Neural cell (in vitro differentiated cells): ENCODE measurements around the gene B4GALT2. TPM values are rescaled to one million over a fixed set of nuclear protein-coding genes. Genes with fewer than 3 reads are reported as not detected.

Experiments
- H2AFZ ChIP-seq: fragments of 200-600, 300-800 bp; sonication (generic), shearing (Covaris generic); 2 replicates; pipeline ENCODE4 v1.6.0; 2014; ENCODE audit warnings: low read depth, mild to moderate bottlenecking, antibody characterized with exemption, low read length, moderate library complexity
- H3F3A ChIP-seq: fragments of 200-600 bp; shearing (Covaris generic); 2 replicates; pipeline ENCODE4 v1.6.1; 2016; ENCODE audit warnings: mild to moderate bottlenecking, moderate library complexity, mixed read lengths, antibody characterized with exemption, low read length; ENCODE audit not compliant: insufficient read depth, poor library complexity, severe bottlenecking
- H3K27ac ChIP-seq: fragments of 200-600, 300-800 bp; sonication (generic), shearing (Covaris generic); 2 replicates; pipeline ENCODE4 v1.5.1; 2014; ENCODE audit warnings: mild to moderate bottlenecking, low read length, moderate library complexity
- H3K27me3 ChIP-seq: fragments of 300-800, 200-600 bp; sonication (generic), shearing (Covaris generic); 2 replicates; pipeline ENCODE4 v1.6.0; 2014; ENCODE audit warnings: mild to moderate bottlenecking, low read depth, low read length, moderate library complexity; ENCODE audit not compliant: insufficient read depth
- H3K36me3 ChIP-seq: fragments of 300-800, 200-600 bp; sonication (generic), shearing (Covaris generic); 2 replicates; pipeline ENCODE4 v1.5.1; 2014; ENCODE audit warnings: mild to moderate bottlenecking, antibody characterized with exemption, low read length, moderate library complexity; ENCODE audit not compliant: insufficient read depth
- H3K4me2 ChIP-seq: fragments of 300-800, 200-600 bp; sonication (generic), shearing (Covaris generic); 2 replicates; pipeline ENCODE4 v1.6.0; 2014; ENCODE audit warnings: mild to moderate bottlenecking, low read length
- H3K4me3 ChIP-seq: fragments of 300-800, 200-600 bp; sonication (generic), shearing (Covaris generic); 2 replicates; pipeline ENCODE4 v1.5.1; 2014; ENCODE audit warnings: mild to moderate bottlenecking, low read length, moderate library complexity
- H3K79me2 ChIP-seq: fragments of 200-600 bp; shearing (Covaris generic); replicated peaks from 2 replicates; pipeline ENCODE4 v1.6.0; 2014; ENCODE audit warnings: mild to moderate bottlenecking, low read length, moderate library complexity; ENCODE audit not compliant: insufficient read depth
- H3K9ac ChIP-seq: fragments of 300-800, 200-600 bp; sonication (generic), shearing (Covaris generic); 2 replicates; pipeline ENCODE4 v1.6.1; 2016; ENCODE audit warnings: mild to moderate bottlenecking, low read length, mixed read lengths
- H3K9me2 ChIP-seq: fragments of 200-600 bp; shearing (Covaris generic); 2 replicates; pipeline ENCODE4 v1.6.1; 2016; ENCODE audit warnings: mild to moderate bottlenecking, low read length, mixed read lengths; ENCODE audit not compliant: insufficient read depth
- H3K9me3 ChIP-seq: fragments of 200-600, 300-800 bp; sonication (generic), shearing (Covaris generic); 2 replicates; pipeline ENCODE4 v1.6.1; 2016; ENCODE audit warnings: mild to moderate bottlenecking, mixed run types, low read length, moderate library complexity, mixed read lengths
- H4K20me1 ChIP-seq: fragments of 200-600 bp; shearing (Covaris generic); 2 replicates; pipeline ENCODE4 v1.6.1; 2016; ENCODE audit warnings: mild to moderate bottlenecking, mixed run types; ENCODE audit not compliant: insufficient read depth
- CTCF ChIP-seq: fragments of 450-650 bp; IDR thresholded peaks from 2 replicates; pipeline ENCODE4 v1.5.1; 2014; ENCODE audit warnings: antibody characterized with exemption, mild to moderate bottlenecking, moderate library complexity; ENCODE audit not compliant: poor library complexity, severe bottlenecking
- EP300 ChIP-seq: fragments of 450-650 bp; conservative IDR thresholded peaks from 2 replicates; pipeline ENCODE4 v1.6.1; 2014; ENCODE audit warnings: antibody characterized with exemption, mild to moderate bottlenecking, moderate library complexity; ENCODE audit not compliant: poor library complexity, severe bottlenecking
- EZH2 ChIP-seq: fragments of 200-600, 300-800 bp; shearing (Covaris generic), sonication (generic); IDR thresholded peaks from 2 replicates; pipeline ENCODE4 v1.6.1; 2014; ENCODE audit warnings: antibody characterized with exemption, low read length, borderline replicate concordance, mild to moderate bottlenecking; ENCODE audit not compliant: insufficient read depth, poor library complexity, severe bottlenecking
- MXI1 ChIP-seq: fragments of 450-650 bp; conservative IDR thresholded peaks from 2 replicates; pipeline ENCODE4 v1.6.1; 2014; ENCODE audit warnings: antibody characterized with exemption, mild to moderate bottlenecking; ENCODE audit not compliant: poor library complexity, severe bottlenecking
- POLR2AphosphoS5 ChIP-seq: IDR thresholded peaks from 2 replicates; pipeline ENCODE4 v1.6.1; 2012
- RAD21 ChIP-seq: fragments of 450-650 bp; conservative IDR thresholded peaks from 2 replicates; pipeline ENCODE4 v1.6.1; 2014; ENCODE audit warnings: antibody characterized with exemption, mild to moderate bottlenecking, moderate library complexity
- REST ChIP-seq: IDR thresholded peaks from 2 replicates; pipeline ENCODE4 v1.6.1; 2012; ENCODE audit warnings: borderline replicate concordance
- SMC3 ChIP-seq: fragments of 450-650 bp; conservative IDR thresholded peaks from 2 replicates; pipeline ENCODE4 v1.6.1; 2014; ENCODE audit warnings: antibody characterized with exemption, mild to moderate bottlenecking, moderate library complexity; ENCODE audit not compliant: poor library complexity
- TAF1 ChIP-seq: IDR thresholded peaks from 2 replicates; pipeline ENCODE4 v1.6.1; 2012; ENCODE audit warnings: low read depth
- polyA plus RNA-seq: library from polyadenylated mRNA; depleted of rRNA; stranded (reverse); fragments of >200 nt; gene quantifications from 2 replicates; pipeline ENCODE4 v1.2.3, GENCODE V29; 2014

Gene B4GALT2
- polyA plus RNA-seq, 1 donor from 2014 or later: 129 TPM

DNA sequence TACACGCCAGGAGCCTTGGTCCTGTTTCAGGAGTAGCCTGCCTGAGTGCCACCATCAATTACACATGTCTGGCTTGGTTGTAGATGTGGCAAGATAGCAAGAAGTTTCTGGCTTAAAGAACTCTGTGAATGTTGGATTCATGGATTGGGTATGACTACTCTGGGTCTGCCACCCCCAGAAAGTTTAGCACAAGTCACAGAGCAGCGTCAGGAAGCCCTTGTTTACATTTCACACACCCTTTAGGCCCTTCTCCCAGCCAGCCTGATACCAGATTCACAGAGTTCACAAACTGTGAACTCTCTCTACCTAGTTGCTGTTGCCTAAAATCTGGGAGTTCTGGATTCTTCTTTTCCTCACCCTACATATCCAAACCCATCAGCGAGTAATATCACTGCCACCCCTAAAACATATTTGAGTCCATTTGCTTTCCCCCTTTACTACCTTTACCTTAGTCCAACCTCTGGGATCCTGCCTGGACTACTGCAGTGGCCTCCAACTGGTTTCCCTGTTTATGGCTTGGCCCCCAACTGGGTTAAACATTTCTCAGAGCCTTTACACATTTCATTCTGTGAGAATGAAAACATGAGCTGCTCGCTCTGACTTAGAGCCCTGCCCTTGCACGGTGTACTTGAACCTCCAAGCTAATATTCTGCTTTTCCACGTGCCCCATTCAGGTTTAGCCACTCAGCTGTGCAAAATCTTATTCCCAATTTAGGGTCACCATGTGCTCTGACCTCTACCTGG is 8.3 kb downstream of the B4GALT2 start:
- H3K36me3 ChIP-seq: no peaks in the 10 kb centered on the region
- no peak overlapping the region for H3K27ac ChIP-seq
- H3K4me3 ChIP-seq: no peak overlapping the region
- H3F3A ChIP-seq: no peaks in the 10 kb centered on the region
- H3K9me2 ChIP-seq: no peaks in the 10 kb centered on the region
- no peaks in the 10 kb centered on the region for H4K20me1 ChIP-seq
- TF ChIP-seq MXI1: no peak
- no peak for TF ChIP-seq TAF1
- no peak for TF ChIP-seq EP300
- no peak for TF ChIP-seq SMC3
- no peak for TF ChIP-seq CTCF
- no peak for TF ChIP-seq POLR2AphosphoS5
- TF ChIP-seq EZH2: no peak
- TF ChIP-seq REST: no peak
- TF ChIP-seq RAD21: no peak
- H3K27me3 ChIP-seq: no peaks in the 10 kb centered on the region
- no peak overlapping the region for H3K9ac ChIP-seq
- no peaks in the 10 kb centered on the region for H3K9me3 ChIP-seq
- no peak overlapping the region for H2AFZ ChIP-seq
- no peaks in the 10 kb centered on the region for H3K79me2 ChIP-seq
- H3K4me2 ChIP-seq: no peak overlapping the region

DNA sequence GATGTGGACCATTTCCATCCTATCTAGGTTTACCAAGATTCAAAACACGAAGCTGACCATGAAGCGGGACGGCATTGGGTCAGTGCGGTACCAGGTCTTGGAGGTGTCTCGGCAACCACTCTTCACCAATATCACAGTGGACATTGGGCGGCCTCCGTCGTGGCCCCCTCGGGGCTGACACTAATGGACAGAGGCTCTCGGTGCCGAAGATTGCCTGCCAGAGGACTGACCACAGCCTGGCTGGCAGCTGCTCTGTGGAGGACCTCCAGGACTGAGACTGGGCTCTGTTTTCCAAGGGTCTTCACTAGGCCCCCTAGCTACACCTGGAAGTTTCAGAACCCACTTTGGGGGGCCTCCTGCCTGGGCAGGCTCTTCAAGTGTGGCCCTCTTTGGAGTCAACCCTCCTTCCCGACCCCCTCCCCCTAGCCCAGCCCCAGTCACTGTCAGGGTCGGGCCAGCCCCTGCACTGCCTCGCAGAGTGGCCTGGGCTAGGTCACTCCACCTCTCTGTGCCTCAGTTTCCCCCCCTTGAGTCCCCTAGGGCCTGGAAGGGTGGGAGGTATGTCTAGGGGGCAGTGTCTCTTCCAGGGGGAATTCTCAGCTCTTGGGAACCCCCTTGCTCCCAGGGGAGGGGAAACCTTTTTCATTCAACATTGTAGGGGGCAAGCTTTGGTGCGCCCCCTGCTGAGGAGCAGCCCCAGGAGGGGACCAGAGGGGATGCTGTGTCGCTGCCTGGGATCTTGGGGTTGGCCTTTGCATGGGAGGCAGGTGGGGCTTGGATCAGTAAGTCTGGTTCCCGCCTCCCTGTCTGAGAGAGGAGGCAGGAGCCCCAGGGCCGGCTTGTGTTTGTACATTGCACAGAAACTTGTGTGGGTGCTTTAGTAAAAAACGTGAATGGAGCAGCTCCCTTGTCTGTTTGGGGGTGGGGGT is 11.5 kb downstream of the B4GALT2 start:
- peak overlapping the region; percentile 91 for H3K4me3 ChIP-seq
- no peaks in the 10 kb centered on the region for H3K36me3 ChIP-seq
- no peak overlapping the region for H3K27ac ChIP-seq
- H3K9me3 ChIP-seq: no peaks in the 10 kb centered on the region
- H3F3A ChIP-seq: no peaks in the 10 kb centered on the region
- no peaks in the 10 kb centered on the region for H4K20me1 ChIP-seq
- no peaks in the 10 kb centered on the region for H3K79me2 ChIP-seq
- H3K27me3 ChIP-seq: no peaks in the 10 kb centered on the region
- TF ChIP-seq POLR2AphosphoS5 (no peak), EP300 (no peak), MXI1 (no peak), TAF1 (no peak), EZH2 (no peak), RAD21 (no peak), REST (no peak), CTCF (no peak)
- H3K9me2 ChIP-seq: no peaks in the 10 kb centered on the region
- no peak overlapping the region for H3K9ac ChIP-seq
- no peak overlapping the region for H3K4me2 ChIP-seq
- H2AFZ ChIP-seq: no peak overlapping the region
